Stimulated activated CD4-positive, alpha-beta T cell treated with anti-CD3 and anti-CD28 coated beads, Interleukin-2, amount 100 ng/mL, for 48 hours (primary cell): ENCODE results near the gene ZNF423.

Source experiments
- DNase-seq, 2 donors: peaks; one replicate each; pipeline ENCODE4 v3.0.0-alpha.2; 2020

The ZNF423 gene

GRCh38 chr16:49716339-49716934 lies 139.5 kb downstream of the ZNF423 start:
- DNase-seq: no peak

GRCh38 chr16:49713770-49714169 lies 142.1 kb downstream of the ZNF423 start:
- DNase-seq: no peak

DNA sequence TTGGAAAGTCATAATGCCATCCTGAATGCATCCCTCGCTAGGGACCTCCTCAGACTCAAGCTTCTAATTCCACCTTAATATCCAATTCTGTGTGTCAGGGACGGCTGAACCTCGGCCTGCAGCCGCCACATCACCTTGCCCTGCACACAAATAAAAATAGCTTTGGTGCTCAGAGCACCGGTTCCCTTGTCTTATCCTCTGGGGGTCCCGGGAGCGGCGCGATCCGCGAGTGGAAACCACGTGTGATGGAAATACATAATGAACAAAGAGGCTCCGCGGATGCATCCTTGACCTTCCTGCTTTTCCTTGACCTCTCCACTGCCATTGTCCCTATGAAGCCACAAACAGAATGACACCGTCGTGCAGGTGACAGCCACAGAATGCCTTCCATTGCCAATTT lies 143.4 kb downstream of the ZNF423 start:
- DNase-seq: no peak

DNA sequence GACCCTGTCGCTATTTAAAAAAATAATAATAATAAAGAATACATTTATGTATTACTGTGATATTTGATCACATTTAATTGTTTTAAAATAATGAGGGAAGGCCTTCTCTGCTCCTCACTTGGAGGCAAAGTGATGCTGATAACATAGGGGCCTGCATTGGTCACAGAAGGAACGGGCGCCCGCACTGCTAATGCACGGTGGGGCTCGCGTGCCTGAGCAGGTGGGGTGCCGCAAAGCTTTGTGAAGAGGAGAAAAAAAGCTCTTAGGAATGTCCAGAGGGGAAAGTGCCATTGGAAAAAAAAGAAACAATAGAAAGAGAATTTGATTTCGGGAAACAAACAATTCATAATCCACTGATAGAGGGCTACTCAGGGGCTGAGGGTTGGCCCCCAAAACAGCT lies 143.8 kb downstream of the ZNF423 start:
- DNase-seq: no peak

DNA sequence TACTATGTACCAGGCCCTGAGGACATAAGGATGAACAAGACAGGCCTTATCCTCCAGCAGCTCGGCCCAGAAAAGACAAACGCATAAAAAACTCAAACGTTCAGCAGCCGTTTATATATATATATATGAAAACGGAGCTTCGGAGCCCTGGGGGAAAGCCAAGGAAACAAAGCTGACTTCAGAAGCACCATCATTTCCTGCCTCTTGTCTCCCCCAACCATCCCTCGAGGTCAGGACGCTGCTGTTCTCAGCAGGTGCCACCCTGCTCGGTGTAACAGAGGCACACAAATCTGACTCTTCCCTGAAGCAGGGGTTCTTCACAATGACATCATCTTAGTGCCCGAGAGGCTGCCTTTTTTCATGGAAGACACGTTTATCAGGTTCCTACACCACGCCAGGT lies 146.9 kb downstream of the ZNF423 start:
- no peak for DNase-seq

GRCh38 chr16:49708491-49708890 lies 147.4 kb downstream of the ZNF423 start:
- no peak for DNase-seq

- DNase-seq: no peak
Observed at GRCh38 chr16:49706620-49707355, 149.1 kb downstream of the ZNF423 start.

DNA sequence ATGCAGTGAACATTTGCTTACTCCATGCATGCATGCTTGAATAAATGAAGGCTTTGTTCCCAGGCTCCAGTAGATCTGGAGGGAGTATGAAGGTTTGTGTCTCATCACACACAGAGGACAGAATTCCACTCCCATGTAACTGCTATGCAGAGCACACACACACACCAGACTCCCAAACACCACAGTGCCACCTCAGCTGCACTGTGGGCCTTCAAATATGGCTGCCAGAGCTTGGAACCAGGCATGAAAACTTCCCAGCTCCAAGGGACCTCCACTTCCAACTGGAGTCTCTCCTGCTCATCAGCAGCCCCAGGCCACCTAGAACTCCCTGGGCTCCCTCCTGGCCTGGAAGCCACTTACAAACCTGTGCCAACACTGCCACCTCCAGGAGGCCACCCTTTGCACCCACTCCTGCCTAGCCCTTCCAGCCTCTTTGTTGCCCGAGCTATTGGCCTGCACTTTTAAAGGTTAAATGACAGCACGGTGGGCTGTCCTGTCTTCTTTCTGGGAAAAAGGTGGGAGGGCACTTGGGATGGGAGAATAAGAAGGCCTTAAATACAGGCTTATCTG lies 151.2 kb downstream of the ZNF423 start:
- no peak for DNase-seq

- DNase-seq: no peak
Observed at GRCh38 chr16:49703483-49703882, 152.4 kb downstream of the ZNF423 start.

- DNase-seq: no peak
Observed at GRCh38 chr16:49701789-49702494, 154.0 kb downstream of the ZNF423 start.

DNA sequence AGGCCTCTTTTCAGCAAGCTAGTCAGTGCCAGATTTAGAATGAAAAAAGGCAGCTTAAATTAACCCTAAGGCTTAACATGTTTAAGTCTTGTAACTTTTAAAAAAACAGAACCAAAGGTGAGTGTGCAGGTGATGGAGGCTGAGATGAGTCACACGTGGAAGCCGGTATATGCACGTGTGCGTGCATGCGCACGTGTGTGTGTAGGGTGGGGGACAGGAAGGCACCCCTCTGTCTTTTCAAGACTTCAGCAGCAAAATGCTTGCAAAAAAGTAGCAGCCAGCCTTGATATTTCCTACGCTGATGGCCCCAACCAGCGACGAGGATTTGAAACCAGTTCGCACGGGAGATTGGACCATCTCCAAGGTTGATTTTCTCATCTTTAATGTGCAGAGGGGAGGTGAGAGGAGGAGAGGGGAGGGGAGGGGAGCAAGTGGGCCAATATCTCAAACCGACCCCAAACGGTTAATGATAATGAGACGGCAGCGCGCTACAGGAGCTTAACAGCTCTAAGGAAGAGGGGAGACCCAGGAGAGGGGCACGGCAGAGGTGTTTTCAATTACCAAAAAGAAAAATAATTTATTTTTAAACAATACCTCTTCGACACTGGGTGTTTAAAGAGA lies 154.7 kb downstream of the ZNF423 start:
- no peak for DNase-seq

DNA sequence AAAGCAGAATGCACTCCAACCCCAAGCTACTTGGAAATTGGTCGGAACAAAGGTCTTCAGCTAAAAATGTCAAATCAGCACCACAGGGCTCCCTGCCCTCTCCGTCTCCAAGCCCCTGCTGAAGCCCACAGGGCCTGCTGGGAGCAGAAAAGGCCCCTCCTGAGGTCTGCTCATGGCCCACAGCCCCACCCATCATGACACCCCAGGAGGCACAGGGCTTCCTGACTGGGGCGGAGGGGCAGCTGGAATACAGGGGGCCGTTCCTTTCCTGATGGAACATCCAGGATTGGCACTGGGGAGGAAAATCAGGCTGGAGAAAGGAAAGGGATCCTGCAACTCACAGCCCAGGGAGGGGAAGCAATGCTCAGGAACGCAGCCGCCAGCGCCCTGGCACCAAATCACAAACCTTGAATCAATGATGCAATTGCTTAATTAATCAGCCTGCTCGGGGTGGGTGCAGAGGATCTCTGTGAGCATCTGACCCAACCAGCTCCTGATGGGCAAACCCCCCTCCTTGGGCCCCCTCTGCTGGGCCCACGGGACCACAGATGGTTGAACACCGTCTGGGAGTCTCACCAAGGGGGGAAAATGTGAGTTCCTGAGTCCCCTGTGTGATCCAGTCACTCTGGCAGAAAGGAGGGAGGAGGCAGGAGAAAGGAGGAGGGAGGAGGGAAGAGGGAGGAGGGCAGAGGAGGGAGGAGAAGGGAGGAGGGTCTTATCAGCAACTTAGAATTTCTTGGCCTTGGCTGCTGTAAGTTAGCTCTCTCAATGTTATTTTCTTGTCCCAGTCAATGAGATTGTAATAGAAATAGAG lies 155.5 kb downstream of the ZNF423 start:
- no peak for DNase-seq

DNA sequence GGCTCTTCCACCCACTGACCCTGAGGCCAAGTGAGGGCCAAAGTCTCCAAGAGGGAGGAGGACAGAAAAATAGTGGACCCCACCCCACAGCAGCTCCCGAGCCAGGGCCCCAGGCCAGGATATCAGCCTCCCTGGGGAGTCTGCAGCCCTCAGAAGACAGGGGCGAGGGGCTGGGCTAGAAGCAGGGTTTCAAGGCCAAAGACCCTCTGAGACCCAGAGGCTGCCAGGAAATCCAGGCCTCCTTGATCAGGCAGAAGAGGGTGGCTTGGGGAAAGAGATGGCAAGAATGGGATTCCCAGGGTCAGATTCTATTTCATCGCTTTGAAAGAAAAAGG lies 156.1 kb downstream of the ZNF423 start:
- DNase-seq: no peak

DNA sequence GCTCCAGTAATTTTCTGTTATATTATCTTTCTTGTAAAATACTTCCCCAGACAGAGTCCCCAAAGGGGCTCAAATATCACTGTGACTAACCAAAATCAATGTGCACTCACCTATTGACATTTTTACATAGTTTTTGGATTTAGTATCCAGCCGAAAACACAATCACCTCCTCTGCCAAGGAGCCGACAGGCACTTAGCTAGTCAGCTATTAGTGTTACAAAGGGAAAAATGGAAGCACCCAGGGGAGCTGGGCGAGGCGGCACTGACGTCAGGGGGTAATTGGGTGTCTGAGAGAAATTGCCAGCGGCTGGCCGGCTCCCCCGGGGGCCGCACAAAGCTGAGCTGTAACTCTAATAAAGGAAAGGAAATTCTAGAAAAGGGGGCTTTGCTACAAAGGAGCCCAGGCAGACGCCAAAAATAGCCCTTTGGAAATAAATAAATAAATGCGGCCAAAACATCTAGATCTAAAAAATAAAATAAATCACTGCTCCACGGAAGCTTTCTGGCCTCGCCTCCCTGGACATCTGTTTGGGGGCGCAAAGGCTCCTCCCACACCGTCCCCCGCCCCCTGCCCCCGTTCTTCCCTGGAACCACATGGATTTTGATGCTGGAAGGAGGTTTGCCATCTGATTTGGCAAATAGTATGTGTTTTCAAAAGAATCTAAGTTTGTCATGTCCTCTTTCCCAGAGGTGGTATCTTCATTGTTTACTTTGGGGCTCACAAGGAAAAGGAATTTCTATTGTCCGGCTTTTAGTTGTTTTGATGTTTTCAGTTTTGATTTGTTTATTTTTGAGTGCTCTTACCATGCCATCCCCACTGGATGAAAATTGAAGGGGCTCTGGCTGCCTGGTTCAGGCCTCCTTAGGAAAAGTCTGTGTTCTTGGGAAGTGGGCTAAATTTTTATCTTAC lies 156.7 kb downstream of the ZNF423 start:
- no peak for DNase-seq

DNA sequence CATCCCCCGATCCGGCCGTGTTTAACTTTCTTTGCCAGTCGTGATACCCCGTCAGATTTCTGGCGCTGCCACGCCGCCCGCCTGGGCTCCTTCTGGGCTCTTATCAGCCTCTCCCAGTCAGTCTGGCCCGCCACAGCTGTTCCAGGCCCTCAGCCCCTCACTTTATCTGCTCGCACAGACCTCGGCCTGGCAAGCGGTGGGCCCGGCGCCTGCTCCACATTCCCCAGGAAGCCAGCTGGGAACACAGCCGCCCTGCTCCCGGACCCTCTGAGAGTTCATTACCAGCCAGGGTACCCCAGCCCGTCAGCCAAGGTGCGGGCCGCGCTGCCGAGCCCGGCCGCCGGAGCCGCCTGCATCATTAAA lies 157.5 kb downstream of the ZNF423 start:
- no peak for DNase-seq

DNA sequence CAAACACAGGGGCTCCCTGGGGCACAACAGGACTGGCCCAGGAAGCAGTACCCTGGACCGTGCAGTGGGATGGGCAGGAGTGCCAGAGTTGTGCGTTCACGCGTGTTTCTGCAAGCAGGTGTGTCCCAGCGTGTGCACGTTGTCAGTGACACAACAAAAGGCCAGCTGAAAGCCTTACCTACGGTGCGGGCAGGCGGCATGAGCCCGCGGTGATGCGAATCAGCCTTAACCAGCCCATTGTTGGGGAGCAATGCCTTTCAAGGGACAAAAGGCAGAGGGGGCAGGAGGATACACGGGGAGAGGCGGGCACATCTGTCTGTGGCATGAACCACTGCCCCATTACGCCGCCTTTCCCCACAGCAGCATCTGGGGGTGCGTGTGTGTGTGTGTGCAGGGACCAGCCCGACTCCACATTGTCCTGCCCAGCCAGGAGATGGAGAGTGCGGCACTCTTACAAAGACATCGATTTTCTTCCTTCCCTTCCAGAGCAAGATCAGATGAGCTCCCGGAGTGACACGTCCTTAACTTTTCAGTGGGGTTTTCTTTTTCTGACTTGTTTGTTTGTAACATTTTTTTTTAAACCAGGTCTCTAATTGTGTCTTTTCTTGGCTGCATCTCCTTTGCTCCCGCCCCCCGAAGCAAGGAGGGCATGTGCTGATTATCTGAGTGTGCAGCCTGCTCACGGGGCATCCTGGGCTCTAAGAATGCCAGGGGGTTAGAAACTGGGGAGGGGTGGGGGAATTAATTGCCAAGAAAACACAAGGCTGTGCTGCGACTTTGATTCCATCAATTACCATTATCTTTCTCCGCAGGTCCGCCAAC lies 158.1 kb downstream of the ZNF423 start:
- no peak for DNase-seq

DNA sequence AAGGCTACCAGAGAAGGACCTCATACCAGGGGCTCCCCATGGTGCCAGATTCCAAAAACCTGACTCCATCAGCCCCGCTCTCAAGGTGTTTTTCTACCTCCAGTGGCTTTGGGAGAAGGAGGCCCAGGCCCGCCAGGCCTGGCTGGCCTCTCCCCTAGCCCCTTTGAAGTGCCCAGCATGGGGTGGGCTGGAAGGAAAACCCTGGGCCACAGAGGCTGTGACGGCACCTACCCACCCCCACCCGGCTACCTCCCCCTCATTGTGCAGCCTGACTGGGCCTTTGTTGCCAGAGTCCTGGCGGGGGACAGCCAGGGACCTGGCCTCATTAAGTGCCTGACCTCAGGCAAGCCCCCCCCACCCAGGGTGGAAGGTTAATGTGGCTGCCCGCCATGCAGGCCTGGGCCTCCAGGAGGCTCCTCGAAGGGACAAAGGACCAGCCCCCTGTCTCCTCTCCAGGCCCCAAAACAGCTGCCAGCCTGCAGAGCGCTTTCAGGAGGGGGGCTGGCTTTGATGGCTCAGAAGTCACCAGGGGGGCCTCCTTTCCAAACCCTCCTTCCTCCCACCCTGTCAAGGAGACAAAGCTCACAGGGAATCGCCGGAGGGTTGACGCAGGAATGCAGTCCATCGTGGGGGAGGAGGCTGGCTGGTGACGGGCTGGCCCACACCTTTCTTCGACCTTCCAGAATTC lies 159.4 kb downstream of the ZNF423 start:
- DNase-seq: no peak

DNA sequence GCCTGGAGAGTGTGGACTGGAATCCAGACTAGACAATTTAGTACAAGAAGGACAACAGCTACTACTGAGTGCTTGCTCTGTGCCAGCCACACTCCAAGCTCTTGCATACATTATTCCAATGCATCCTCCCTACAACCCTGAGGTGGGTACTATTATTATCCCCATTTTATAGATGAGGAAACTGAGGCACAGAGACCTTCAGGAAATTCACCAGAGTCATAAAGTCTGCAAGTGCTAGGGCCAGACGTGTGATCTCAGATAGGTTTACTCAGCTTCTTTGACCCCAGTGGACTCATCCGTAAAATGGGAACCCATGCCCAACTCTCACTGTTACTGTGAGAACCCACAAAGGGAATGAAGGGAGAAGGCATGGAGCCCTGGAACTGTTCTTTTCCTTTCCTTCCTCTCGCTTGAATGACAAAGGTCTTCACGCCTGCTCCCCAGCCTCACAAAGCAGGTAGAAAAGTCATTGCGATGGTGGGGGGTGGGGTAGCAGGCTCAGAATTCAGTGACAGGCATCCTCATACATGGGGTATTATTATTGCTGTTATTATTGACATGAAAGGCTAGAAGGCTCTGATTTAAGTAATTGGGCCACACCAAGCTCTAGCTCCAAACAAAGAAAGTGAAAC lies 160.0 kb downstream of the ZNF423 start:
- DNase-seq: no peak

DNA sequence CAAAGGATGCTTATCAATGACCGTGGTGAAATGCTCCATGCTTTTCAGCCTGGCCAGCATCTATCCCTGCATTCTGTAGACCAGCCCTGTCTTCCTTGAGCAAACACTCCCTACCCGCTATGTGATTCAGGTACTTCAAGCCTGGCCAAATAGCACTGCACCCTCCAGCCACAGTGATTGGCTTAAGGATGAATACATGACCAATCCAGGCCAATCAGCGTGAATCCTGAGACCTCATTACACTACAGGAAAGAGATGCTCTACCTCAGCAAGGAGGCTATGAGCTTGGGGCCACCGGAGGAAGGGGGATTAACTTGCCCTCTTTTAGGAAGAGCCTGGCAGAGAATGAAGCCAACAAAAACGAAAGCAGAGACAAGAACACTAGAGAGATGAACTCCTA lies 162.5 kb downstream of the ZNF423 start:
- DNase-seq: no peak

DNA sequence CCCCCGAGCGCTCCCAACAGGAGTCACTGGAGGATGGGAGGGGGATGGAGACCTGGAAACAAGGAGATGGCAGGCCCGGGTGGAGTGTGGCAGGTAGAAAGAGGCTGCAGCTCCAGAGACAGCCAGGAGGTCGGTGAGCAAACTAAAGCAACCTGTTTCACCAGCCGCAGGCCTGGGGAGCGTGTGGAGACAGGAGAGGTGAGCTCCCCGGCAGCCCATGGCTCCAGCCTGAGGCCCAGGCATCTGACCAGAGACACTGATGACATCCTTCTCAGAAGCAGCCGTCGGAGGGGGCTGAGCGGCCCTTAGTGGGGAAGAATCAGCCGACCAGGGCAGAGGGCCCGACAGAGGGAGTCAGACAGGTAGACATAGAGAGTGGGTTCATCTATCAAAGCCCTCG lies 165.1 kb downstream of the ZNF423 start:
- no peak for DNase-seq
